ENCODE data around the gene SLC7A11. TPM values are rescaled to one million over a fixed set of nuclear protein-coding genes. Genes with fewer than 3 reads are reported as not detected.

Gene SLC7A11
- polyA plus RNA-seq, 1 donor from 2014 or later: 0.46 TPM

DNA sequence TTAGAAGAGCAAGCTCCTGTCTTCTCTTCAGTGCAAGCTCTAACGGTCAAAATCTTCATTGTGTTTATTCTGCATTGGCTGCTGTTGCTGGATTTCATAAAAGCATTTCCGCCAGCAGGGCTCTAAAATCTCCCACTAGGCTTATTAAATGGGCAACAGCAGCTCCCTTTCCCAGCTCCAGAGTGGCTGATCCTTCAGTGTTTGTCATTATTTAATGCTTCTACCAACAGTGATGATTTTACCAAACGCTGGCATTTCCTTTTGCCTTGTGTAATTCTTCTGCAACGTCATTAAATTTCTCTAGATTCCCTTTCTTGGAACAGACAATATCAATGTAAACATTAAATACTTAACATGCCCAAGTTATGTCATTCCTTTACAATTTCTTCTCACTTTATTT is 20.1 kb downstream of the SLC7A11 start:
- Histone ChIP-seq H3K4me2 (ENCODE audit: low read length) (no peak overlapping the region), H3K9me3 (ENCODE audit: low read length) (no peaks in the 10 kb centered on the region), H3K9me2 (ENCODE audit: insufficient read depth, low read length) (no peaks in the 10 kb centered on the region), H3K36me3 (ENCODE audit: insufficient read depth, low read length) (no peaks in the 10 kb centered on the region), H2AFZ (ENCODE audit: low read depth, low read length) (no peak overlapping the region), H3K27me3 (ENCODE audit: insufficient read depth, low read depth, low read length) (no peaks in the 10 kb centered on the region), H3K9ac (ENCODE audit: low read length) (no peak overlapping the region), H3K79me2 (replicated peaks; ENCODE audit: insufficient read depth, low read length) (no peaks in the 10 kb centered on the region), H3K27ac (ENCODE audit: low read length) (no peak overlapping the region), H3F3A (ENCODE audit: insufficient read depth, low read length, poor library complexity, severe bottlenecking) (no peaks in the 10 kb centered on the region), H3K4me3 (ENCODE audit: low read length) (peak overlapping the region; percentile 11), H4K20me1 (ENCODE audit: insufficient read depth) (no peaks in the 10 kb centered on the region)
- TF ChIP-seq, protein P1, sequence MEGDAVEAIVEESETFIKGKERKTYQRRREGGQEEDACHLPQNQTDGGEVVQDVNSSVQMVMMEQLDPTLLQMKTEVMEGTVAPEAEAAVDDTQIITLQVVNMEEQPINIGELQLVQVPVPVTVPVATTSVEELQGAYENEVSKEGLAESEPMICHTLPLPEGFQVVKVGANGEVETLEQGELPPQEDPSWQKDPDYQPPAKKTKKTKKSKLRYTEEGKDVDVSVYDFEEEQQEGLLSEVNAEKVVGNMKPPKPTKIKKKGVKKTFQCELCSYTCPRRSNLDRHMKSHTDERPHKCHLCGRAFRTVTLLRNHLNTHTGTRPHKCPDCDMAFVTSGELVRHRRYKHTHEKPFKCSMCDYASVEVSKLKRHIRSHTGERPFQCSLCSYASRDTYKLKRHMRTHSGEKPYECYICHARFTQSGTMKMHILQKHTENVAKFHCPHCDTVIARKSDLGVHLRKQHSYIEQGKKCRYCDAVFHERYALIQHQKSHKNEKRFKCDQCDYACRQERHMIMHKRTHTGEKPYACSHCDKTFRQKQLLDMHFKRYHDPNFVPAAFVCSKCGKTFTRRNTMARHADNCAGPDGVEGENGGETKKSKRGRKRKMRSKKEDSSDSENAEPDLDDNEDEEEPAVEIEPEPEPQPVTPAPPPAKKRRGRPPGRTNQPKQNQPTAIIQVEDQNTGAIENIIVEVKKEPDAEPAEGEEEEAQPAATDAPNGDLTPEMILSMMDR (IDR thresholded peaks at IDR 0.05; ENCODE audit: poor library complexity, severe bottlenecking): peak; percentile 22
- no peak for TF ChIP-seq MXI1 (conservative IDR thresholded peaks at IDR 0.05; ENCODE audit: poor library complexity, severe bottlenecking)

DNA sequence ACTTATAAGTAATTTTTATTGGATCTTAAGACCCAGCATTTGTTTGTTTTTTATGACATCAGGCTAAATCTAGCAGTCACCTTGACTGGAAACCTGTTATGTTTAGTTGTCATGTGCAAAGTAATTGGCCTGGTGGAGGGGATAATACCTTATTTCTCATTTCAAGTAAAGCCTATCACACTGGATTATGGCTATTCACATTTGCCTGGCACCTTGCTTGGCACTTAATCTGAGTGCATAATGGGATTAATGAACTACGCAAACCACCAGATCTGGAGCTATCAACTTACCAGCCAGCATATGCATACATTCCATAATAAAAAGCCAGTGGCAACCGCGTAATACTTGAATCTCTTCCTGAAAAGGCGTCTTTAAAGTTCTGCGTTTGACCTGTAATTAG is 23.2 kb downstream of the SLC7A11 start:
- Histone ChIP-seq H3K79me2 (replicated peaks; ENCODE audit: insufficient read depth, low read length) (no peaks in the 10 kb centered on the region), H3K4me3 (ENCODE audit: low read length) (no peak overlapping the region), H3K9ac (ENCODE audit: low read length) (no peak overlapping the region), H3F3A (ENCODE audit: insufficient read depth, low read length, poor library complexity, severe bottlenecking) (no peaks in the 10 kb centered on the region), H3K27ac (ENCODE audit: low read length) (no peak overlapping the region), H3K27me3 (ENCODE audit: insufficient read depth, low read depth, low read length) (no peaks in the 10 kb centered on the region), H3K36me3 (ENCODE audit: insufficient read depth, low read length) (no peaks in the 10 kb centered on the region), H3K9me3 (ENCODE audit: low read length) (no peaks in the 10 kb centered on the region), H3K4me2 (ENCODE audit: low read length) (no peak overlapping the region), H3K9me2 (ENCODE audit: insufficient read depth, low read length) (no peaks in the 10 kb centered on the region), H2AFZ (ENCODE audit: low read depth, low read length) (no peak overlapping the region), H4K20me1 (ENCODE audit: insufficient read depth) (no peaks in the 10 kb centered on the region)
- no peak for TF ChIP-seq RAD21 (conservative IDR thresholded peaks at IDR 0.05)
- TF ChIP-seq, protein P1 (IDR thresholded peaks at IDR 0.05; ENCODE audit: poor library complexity, severe bottlenecking): no peak
- no peak for TF ChIP-seq SMC3 (conservative IDR thresholded peaks at IDR 0.05; ENCODE audit: poor library complexity)
- TF ChIP-seq EZH2 (IDR thresholded peaks at IDR 0.05; ENCODE audit: borderline replicate concordance, insufficient read depth, low read length, poor library complexity, severe bottlenecking): no peak
- TF ChIP-seq EP300 (conservative IDR thresholded peaks at IDR 0.05; ENCODE audit: poor library complexity, severe bottlenecking): no peak

DNA sequence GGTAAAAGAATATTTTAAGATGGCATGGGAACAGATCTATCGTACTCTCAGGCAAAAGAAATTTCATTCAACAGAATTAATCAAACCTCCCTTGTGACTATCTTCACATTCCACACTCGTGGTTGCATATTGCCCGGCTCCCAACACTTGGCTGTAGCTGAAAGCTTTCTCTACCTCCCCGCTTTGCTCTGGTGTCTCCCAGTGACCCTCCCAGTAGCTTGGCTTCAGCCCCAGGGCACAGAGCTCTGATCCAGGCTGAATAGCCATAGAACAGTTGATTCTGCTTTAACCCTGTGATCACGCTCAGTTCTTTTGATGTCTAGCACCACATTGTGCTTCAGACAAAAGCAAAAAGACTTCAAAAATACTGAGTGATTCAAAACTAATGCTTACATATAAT is 24.6 kb downstream of the SLC7A11 start:
- H4K20me1 ChIP-seq (ENCODE audit: insufficient read depth): no peaks in the 10 kb centered on the region
- H3K9ac ChIP-seq (ENCODE audit: low read length): no peak overlapping the region
- no peak overlapping the region for H2AFZ ChIP-seq (ENCODE audit: low read depth, low read length)
- no peak for TF ChIP-seq EZH2 (IDR thresholded peaks at IDR 0.05; ENCODE audit: borderline replicate concordance, insufficient read depth, low read length, poor library complexity, severe bottlenecking)
- TF ChIP-seq, protein P1 (IDR thresholded peaks at IDR 0.05; ENCODE audit: poor library complexity, severe bottlenecking): no peak
- no peak for TF ChIP-seq MXI1 (conservative IDR thresholded peaks at IDR 0.05; ENCODE audit: poor library complexity, severe bottlenecking)
- no peak for TF ChIP-seq EP300 (conservative IDR thresholded peaks at IDR 0.05; ENCODE audit: poor library complexity, severe bottlenecking)
- TF ChIP-seq TAF1 (IDR thresholded peaks at IDR 0.05; ENCODE audit: low read depth): no peak
- no peak for TF ChIP-seq RAD21 (conservative IDR thresholded peaks at IDR 0.05)
- TF ChIP-seq SMC3 (conservative IDR thresholded peaks at IDR 0.05; ENCODE audit: poor library complexity): no peak
- no peak for TF ChIP-seq POLR2AphosphoS5 (IDR thresholded peaks at IDR 0.05)
- TF ChIP-seq, protein P2, sequence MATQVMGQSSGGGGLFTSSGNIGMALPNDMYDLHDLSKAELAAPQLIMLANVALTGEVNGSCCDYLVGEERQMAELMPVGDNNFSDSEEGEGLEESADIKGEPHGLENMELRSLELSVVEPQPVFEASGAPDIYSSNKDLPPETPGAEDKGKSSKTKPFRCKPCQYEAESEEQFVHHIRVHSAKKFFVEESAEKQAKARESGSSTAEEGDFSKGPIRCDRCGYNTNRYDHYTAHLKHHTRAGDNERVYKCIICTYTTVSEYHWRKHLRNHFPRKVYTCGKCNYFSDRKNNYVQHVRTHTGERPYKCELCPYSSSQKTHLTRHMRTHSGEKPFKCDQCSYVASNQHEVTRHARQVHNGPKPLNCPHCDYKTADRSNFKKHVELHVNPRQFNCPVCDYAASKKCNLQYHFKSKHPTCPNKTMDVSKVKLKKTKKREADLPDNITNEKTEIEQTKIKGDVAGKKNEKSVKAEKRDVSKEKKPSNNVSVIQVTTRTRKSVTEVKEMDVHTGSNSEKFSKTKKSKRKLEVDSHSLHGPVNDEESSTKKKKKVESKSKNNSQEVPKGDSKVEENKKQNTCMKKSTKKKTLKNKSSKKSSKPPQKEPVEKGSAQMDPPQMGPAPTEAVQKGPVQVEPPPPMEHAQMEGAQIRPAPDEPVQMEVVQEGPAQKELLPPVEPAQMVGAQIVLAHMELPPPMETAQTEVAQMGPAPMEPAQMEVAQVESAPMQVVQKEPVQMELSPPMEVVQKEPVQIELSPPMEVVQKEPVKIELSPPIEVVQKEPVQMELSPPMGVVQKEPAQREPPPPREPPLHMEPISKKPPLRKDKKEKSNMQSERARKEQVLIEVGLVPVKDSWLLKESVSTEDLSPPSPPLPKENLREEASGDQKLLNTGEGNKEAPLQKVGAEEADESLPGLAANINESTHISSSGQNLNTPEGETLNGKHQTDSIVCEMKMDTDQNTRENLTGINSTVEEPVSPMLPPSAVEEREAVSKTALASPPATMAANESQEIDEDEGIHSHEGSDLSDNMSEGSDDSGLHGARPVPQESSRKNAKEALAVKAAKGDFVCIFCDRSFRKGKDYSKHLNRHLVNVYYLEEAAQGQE (IDR thresholded peaks at IDR 0.05; ENCODE audit: borderline replicate concordance): no peak
- no peaks in the 10 kb centered on the region for H3K9me3 ChIP-seq (ENCODE audit: low read length)
- H3K4me3 ChIP-seq (ENCODE audit: low read length): no peak overlapping the region
- no peaks in the 10 kb centered on the region for H3K36me3 ChIP-seq (ENCODE audit: insufficient read depth, low read length)
- no peaks in the 10 kb centered on the region for H3F3A ChIP-seq (ENCODE audit: insufficient read depth, low read length, poor library complexity, severe bottlenecking)
- H3K79me2 ChIP-seq (replicated peaks; ENCODE audit: insufficient read depth, low read length): no peaks in the 10 kb centered on the region
- no peak overlapping the region for H3K4me2 ChIP-seq (ENCODE audit: low read length)
- no peaks in the 10 kb centered on the region for H3K27me3 ChIP-seq (ENCODE audit: insufficient read depth, low read depth, low read length)
- H3K9me2 ChIP-seq (ENCODE audit: insufficient read depth, low read length): no peaks in the 10 kb centered on the region
- H3K27ac ChIP-seq (ENCODE audit: low read length): no peak overlapping the region
